ENCODE measurements around the gene TSHR.

TSHR gene

DNA sequence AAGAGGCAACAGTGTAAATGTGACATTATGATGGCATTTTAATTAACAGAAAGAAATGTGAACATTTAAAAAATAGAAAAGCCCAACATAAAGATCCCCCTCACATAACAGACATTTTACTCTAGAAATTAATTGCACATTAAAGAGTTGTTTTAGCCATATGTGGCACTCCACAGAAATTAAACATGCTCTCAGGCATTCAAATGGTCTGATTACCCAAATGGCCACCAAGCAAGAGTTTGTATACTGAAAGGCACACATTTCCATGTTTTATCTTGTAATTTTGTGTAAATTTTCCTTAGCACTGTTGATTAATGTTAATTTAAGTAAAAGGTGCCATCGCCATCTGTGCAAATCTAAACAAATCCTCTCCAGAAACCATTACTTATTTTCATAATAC lies 221.8 kb downstream of the TSHR start:
- DNase-seq (ENCODE audit: low read depth) = no peak

DNA sequence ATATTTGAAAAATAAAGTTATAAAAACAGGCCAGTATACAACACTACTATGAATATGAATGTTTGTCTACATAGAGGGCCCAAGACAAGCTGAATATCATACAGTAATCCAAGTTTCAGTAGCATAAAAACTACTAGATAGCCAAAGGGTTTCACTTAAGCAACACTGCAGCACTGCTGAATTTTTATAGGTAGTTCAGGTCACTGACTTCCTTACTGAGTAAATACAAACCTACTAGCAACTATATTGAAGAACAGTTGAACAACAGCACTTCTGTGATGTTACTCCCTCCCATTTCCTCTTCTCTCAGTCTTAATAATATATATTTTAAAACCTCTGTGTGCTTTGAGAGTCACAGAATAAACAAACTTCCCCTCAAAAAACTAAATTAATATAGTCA lies 222.6 kb downstream of the TSHR start:
- DNase-seq (ENCODE audit: low read depth) = no peak

DNA sequence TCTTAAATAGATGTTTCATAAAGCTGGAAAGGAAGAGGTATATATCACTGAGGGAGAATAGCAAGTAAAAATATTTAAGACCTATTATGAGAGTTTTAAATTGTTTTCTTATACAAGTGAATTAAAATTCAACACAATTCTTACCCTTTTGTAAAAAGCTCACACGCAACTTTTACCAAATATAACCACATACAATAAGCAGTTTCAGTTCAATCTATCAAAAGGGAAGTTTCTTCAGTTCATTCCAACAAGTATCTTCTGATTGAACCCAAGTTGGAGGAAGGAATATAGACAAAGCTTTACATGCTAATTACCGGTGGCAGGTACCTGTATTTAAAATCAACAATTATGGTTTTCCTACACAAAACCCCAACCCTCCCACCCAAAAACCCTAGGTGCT lies 224.2 kb downstream of the TSHR start:
- DNase-seq (ENCODE audit: low read depth) = no peak

DNA sequence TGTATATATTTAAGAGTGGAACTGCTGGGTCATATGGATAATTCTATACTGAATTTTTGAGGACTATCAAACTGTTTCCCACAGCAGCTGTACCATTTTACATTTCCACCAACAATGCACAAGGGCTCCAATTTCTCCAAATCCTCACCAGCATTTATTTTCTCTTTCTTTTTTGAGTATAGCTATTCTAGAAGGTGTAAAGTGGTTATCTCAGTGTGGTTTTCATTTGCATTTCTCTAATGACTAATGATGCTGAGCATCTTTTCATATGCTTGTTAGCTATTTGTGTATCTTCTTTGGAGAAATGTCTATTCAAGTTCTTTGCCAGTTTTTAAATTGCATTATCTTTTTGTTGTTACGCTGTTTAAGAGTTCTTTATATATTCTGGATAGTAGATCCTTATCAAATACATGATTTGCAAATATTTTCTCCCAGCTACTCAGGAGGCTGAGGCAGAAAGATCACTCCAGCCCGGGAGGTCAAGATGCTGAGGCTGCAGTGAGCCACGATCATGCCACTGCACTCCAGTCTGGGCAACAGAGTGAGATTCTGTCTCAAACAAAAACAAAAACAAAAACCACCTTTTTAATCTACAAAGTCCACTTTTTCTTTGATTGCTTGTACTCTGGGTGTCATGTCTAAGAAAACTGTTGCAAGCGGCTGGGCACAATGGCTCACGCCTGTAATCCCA lies 232.6 kb downstream of the TSHR start:
- no peak for DNase-seq (ENCODE audit: low read depth)

DNA sequence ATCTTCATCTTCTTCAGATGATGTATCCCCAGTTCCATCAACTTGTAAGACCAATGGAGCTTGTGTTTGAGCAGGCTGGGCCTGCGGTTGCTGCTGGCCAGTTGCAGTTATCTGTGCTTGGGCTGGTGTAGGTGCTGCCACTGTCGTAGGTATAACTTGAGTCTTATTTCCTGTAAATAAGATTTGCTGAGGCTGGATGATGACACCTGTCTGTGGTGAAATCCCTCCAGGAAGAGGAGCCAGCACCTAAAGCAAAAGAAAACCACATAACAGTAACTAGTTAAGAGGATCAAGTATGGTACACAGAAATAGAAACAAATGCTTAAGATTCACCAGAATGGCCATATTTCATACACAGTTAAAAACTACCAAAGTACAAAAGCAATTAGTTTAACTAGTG lies 237.2 kb downstream of the TSHR start:
- no peak for DNase-seq (ENCODE audit: low read depth)

DNA sequence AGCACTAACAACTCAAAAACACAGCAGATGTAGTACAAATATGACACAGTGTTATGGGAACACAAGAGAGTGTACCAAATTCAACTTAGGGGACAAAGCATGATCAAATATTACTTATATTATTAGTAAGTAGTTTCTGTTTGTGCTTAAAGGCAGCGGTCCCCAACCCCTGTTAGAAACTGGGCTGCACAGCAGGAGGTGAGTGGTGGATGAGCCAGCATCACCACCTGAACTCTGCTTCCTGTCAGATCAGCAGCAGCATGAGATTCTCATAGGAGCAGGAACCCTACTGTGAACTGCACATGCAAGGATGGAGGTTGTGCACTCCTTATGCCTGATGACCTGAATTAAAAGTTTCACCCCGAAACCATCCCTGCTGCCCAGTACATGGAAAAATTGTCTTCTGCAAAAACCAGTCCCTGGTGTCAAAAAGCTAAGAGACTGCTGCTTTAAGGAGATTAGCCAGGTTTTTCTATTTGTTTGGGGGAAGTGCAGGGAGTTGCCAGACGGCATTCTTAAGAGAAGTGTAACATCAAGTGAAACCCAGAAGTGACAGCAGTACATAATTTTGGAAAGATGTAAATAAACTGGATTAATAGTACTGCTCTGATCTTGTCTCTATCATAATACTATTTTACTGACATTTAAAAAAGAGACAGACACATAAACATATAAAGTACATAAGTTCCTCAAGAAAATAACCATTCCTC lies 238.7 kb downstream of the TSHR start:
- no peak for DNase-seq (ENCODE audit: low read depth)

All from activated T-helper 1 cell treated with Interleukin-2 at 50 U/mL for 16 hours (primary cell).